Cardiac muscle cell (in vitro differentiated cells and primary cell): ENCODE results near the gene RWDD2A. TPM values are rescaled to one million over a fixed set of nuclear protein-coding genes. Genes with fewer than 3 reads are reported as not detected.
"Not testable (repeated sequence)": the region's sequence is repeated elsewhere in the genome, so short reads cannot be mapped to it uniquely, and the experiment has no call there.

Source experiments
- DNase-seq, 2 donors: peaks; one replicate each; pipeline versions ENCODE4 v3.0.0 to v3.0.0-alpha.2; 2010 to 2017; ENCODE audit warnings: low read depth in 1 of 2, low spot score in 1 of 2
- H3K27ac ChIP-seq: fragments of 200-600 bp; sonication (generic); 2 replicates; pipeline ENCODE4 v1.5.1; 2016
- H3K27me3 ChIP-seq: fragments of 200-600 bp; sonication (generic); 2 replicates; pipeline ENCODE4 v1.6.0; 2016; ENCODE audit warnings: control low read depth
- H3K36me3 ChIP-seq: fragments of 200-600 bp; sonication (generic); 2 replicates; pipeline ENCODE4 v1.5.1; 2016; ENCODE audit warnings: control low read depth
- H3K4me1 ChIP-seq: fragments of 200-600 bp; sonication (generic); 2 replicates; pipeline ENCODE4 v1.8.1; 2017; ENCODE audit warnings: low read depth, mild to moderate bottlenecking, mixed run types
- H3K4me3 ChIP-seq: fragments of 200-600 bp; sonication (generic); 2 replicates; pipeline ENCODE4 v1.5.1; 2016; ENCODE audit warnings: mild to moderate bottlenecking
- H3K9me3 ChIP-seq: fragments of 200-600 bp; sonication (generic); 2 replicates; pipeline ENCODE4 v1.5.1; 2017; ENCODE audit warnings: low read depth, mild to moderate bottlenecking, control low read depth
- CTCF ChIP-seq: IDR thresholded peaks from 2 replicates; pipeline ENCODE4 v1.5.1; 2012; ENCODE audit warnings: low read depth, mild to moderate bottlenecking, low read length
- polyA plus RNA-seq: library from polyadenylated mRNA; unstranded; fragments of >200 nt; fragmentation: Nextera tagmentation; extraction: Ambion mirVana; gene quantifications from 2 replicates; pipeline ENCODE4 v1.2.1, GENCODE V29; 2016
- total RNA-seq: library from RNA; depleted of rRNA; stranded (reverse); fragments of >200 nt; gene quantifications from 2 replicates; pipeline ENCODE4 v1.2.3, GENCODE V29; 2016

RWDD2A gene
- total and polyA plus RNA-seq, 2 experiments from 2014 or later: 5.6 to 11.0 TPM

- H3K27me3 ChIP-seq: no peaks in the 10 kb centered on the region
- no peak for DNase-seq
- no peaks in the 10 kb centered on the region for H3K4me1 ChIP-seq
- TF ChIP-seq CTCF: no peak
- no peak overlapping the region for H3K27ac ChIP-seq
- no peak overlapping the region for H3K4me3 ChIP-seq
- no peaks in the 10 kb centered on the region for H3K9me3 ChIP-seq
- H3K36me3 ChIP-seq: peaks cover 53% of the 10 kb centered on the region
These were observed 4.7 kb upstream of the RWDD2A start for GRCh38 chr6:83188501-83188900.

- Histone ChIP-seq H3K4me1 (peaks cover 11% of the 10 kb centered on the region), H3K4me3 (no peak overlapping the region), H3K9me3 (no peaks in the 10 kb centered on the region), H3K36me3 (peaks cover 50% of the 10 kb centered on the region), H3K27ac (no peak overlapping the region), H3K27me3 (no peaks in the 10 kb centered on the region)
- DNase-seq: no peak
- no peak for TF ChIP-seq CTCF
These were observed 2.5 kb upstream of the RWDD2A start for GRCh38 chr6:83190626-83191025.

GRCh38 chr6:83191974-83192373, 1.2 kb upstream of the RWDD2A start:
- peaks cover 51% of the 10 kb centered on the region for H3K36me3 ChIP-seq
- not testable (repeated sequence) for DNase-seq, H3K9me3 ChIP-seq, H3K27ac ChIP-seq, H3K27me3 ChIP-seq
- H3K4me1 ChIP-seq: peaks cover 11% of the 10 kb centered on the region
- H3K4me3 ChIP-seq: peak overlapping the region; percentile 93

GRCh38 chr6:83192456-83192855, 701 bp upstream of the RWDD2A start:
- peak in 1 of 2 donors; percentile 17 for DNase-seq
- peak overlapping the region; percentile 93 for H3K4me3 ChIP-seq
- TF ChIP-seq CTCF: no peak
- H3K27ac ChIP-seq: peak overlapping the region; percentile 92
- H3K27me3 ChIP-seq: no peaks in the 10 kb centered on the region
- H3K9me3 ChIP-seq: no peaks in the 10 kb centered on the region
- H3K4me1 ChIP-seq: peaks cover 11% of the 10 kb centered on the region
- H3K36me3 ChIP-seq: peaks cover 48% of the 10 kb centered on the region

- no peak for TF ChIP-seq CTCF
- Histone ChIP-seq H3K4me1 (peaks cover 11% of the 10 kb centered on the region), H3K9me3 (no peaks in the 10 kb centered on the region), H3K27ac (peak overlapping the region; percentile 92), H3K36me3 (peaks cover 37% of the 10 kb centered on the region), H3K27me3 (no peaks in the 10 kb centered on the region), H3K4me3 (peak overlapping the region; percentile 93)
- DNase-seq: peak; percentile 22 to 68
These were observed 800 bp downstream of the RWDD2A start for GRCh38 chr6:83193747-83194566.

GRCh38 chr6:83198486-83199172, 5.5 kb downstream of the RWDD2A start:
- H3K27ac ChIP-seq: no peak overlapping the region
- TF ChIP-seq CTCF: no peak

More at GRCh38 chr6:83198486-83199172, 5.5 kb downstream of the RWDD2A start:
- no peak for DNase-seq
- H3K9me3 ChIP-seq: no peaks in the 10 kb centered on the region
- peaks cover 20% of the 10 kb centered on the region for H3K36me3 ChIP-seq
- H3K4me3 ChIP-seq: no peak overlapping the region
- peaks cover 11% of the 10 kb centered on the region for H3K4me1 ChIP-seq
- no peaks in the 10 kb centered on the region for H3K27me3 ChIP-seq
